Measurements from ENCODE around the gene SLC9A1.

DNA sequence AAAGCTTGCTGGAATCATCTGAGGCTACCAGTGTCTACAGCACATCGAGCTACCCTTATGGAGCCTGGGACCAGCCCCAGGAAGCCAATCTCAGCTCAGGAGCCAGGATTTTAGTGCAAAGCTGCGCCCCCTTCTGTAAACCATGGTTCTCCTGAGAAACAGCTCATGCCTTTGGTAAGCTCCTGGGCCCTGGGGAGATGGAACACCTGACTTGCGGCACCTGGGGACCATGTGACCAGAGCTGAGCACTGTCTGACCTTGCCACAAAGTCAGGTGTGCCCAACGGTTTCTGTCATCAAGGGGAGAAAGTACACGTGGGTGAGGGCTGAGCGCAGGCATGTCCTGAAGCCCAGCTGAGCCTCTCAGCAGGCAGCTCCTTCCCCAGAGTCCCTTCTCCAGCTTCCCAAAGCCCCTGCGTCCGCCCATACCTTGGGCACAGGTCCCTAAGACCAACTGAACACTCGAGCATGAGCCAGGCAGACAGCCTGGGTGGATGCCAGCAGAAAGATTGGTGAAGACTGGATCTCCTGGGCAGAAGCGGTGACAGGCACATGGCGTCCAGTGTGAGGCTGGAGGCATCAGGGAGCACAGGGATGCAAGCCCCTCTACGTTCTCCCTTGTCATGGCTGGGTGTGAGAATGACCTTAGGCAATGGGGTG, 84.4 kb downstream of the SLC9A1 start:
- TF ChIP-seq, protein P1, sequence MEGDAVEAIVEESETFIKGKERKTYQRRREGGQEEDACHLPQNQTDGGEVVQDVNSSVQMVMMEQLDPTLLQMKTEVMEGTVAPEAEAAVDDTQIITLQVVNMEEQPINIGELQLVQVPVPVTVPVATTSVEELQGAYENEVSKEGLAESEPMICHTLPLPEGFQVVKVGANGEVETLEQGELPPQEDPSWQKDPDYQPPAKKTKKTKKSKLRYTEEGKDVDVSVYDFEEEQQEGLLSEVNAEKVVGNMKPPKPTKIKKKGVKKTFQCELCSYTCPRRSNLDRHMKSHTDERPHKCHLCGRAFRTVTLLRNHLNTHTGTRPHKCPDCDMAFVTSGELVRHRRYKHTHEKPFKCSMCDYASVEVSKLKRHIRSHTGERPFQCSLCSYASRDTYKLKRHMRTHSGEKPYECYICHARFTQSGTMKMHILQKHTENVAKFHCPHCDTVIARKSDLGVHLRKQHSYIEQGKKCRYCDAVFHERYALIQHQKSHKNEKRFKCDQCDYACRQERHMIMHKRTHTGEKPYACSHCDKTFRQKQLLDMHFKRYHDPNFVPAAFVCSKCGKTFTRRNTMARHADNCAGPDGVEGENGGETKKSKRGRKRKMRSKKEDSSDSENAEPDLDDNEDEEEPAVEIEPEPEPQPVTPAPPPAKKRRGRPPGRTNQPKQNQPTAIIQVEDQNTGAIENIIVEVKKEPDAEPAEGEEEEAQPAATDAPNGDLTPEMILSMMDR (conservative IDR thresholded peaks at IDR 0.05; ENCODE audit: low read depth, low read length): no peak
- TF ChIP-seq EZH2phosphoT487 (IDR thresholded peaks at IDR 0.05; ENCODE audit: borderline replicate concordance, low read length): no peak

Data from PC-3 (cell line).